B cell (primary cell): ENCODE data around the gene SLC4A5. TPM values are rescaled to one million over a fixed set of nuclear protein-coding genes. Genes with fewer than 3 reads are reported as not detected.

Source experiments
- ATAC-seq: fragments of 200-7000 bp; cut with Tn5 transposase; one replicate; pipeline ENCODE4 v1.10.0; 2021; ENCODE audit warnings: low read depth, mild to moderate bottlenecking, moderate number of reproducible peaks, moderate library complexity
- CTCF ChIA-PET: fragments of 350-600 bp; sonication (Branson Sonifier 250); formaldehyde crosslinking; loops from one replicate; lab custom pipeline; 2021; ENCODE audit warnings: antibody characterized with exemption, inconsistent platforms; lab: Charles Lee
- POLR2A ChIA-PET: fragments of 350-600 bp; sonication (Branson Sonifier 250); formaldehyde crosslinking; loops from one replicate; lab custom pipeline; 2021; ENCODE audit warnings: antibody characterized with exemption; lab: Charles Lee
- DNase-seq: peaks from one replicate; pipeline ENCODE4 v3.0.0; 2013
- H2AFZ ChIP-seq: 2 replicates; pipeline ENCODE4 v1.6.1; 2012; ENCODE audit warnings: mild to moderate bottlenecking, low read depth, low read length; ENCODE audit not compliant: insufficient read depth, poor library complexity, severe bottlenecking
- H3K27ac ChIP-seq, 2 donors: 1 replicate in 1 of 2; 2 replicates in 1 of 2; pipeline ENCODE4 v1.5.1; 2012 to 2013; ENCODE audit warnings: low read length in 2 of 2, mild to moderate bottlenecking in 2 of 2, moderate library complexity in 1 of 2
- H3K27me3 ChIP-seq, 4 experiments: fragments of 200-600 bp in 1 of 4; sonication (generic) in 1 of 4; replicated peaks in 1 of 4; 1 replicate in 2 of 4; 2 replicates in 2 of 4; pipeline versions ENCODE4 v1.6.1 to v1.7.0; 2013 to 2016; ENCODE audit warnings: low read length in 3 of 4, mild to moderate bottlenecking in 2 of 4, mixed read lengths in 1 of 4, moderate library complexity in 1 of 4; ENCODE audit not compliant: insufficient read depth in 4 of 4, control insufficient read depth in 3 of 4; ENCODE audit errors: control extremely low read depth in 1 of 4
- H3K36me3 ChIP-seq, 2 experiments: replicated peaks in 1 of 2; 1 replicate in 1 of 2; 2 replicates in 1 of 2; pipeline versions ENCODE4 v1.6.1 to v1.7.1; 2013; ENCODE audit warnings: low read length in 1 of 2; ENCODE audit not compliant: insufficient read depth in 2 of 2, control insufficient read depth in 1 of 2; ENCODE audit errors: control extremely low read depth in 1 of 2, extremely low read depth in 1 of 2
- H3K4me1 ChIP-seq, 2 donors: fragments of 200-600 bp in 1 of 2; sonication (generic) in 1 of 2; 1 replicate in 1 of 2; 2 replicates in 1 of 2; pipeline versions ENCODE4 v1.5.1 to v1.6.1; 2013 to 2017; ENCODE audit warnings: low read length in 2 of 2; ENCODE audit not compliant: control insufficient read depth in 2 of 2, insufficient read depth in 2 of 2
- H3K4me2 ChIP-seq: replicated peaks from 2 replicates; pipeline ENCODE3; 2012; ENCODE audit warnings: mild to moderate bottlenecking, low read depth, low read length; ENCODE audit not compliant: poor library complexity, severe bottlenecking
- H3K4me3 ChIP-seq, 5 experiments: fragments of 200-600 bp in 1 of 5; sonication (generic) in 1 of 5; 1 replicate in 3 of 5; 2 replicates in 2 of 5; pipeline versions ENCODE4 v1.5.1 to v1.7.0; 2011 to 2016; ENCODE audit warnings: low read length in 4 of 5, mild to moderate bottlenecking in 4 of 5, low read depth in 2 of 5, control low read depth in 1 of 5, moderate library complexity in 1 of 5; ENCODE audit not compliant: insufficient read depth in 1 of 5; ENCODE audit errors: control extremely low read depth in 1 of 5, extremely low read depth in 1 of 5
- H3K79me2 ChIP-seq: fragments of 200-600 bp; sonication (generic); one replicate; pipeline ENCODE4 v1.6.0; 2016; ENCODE audit warnings: low read length; ENCODE audit not compliant: control insufficient read depth, insufficient read depth
- H3K9ac ChIP-seq: fragments of 200-600 bp; sonication (generic); 2 replicates; pipeline ENCODE4 v1.6.1; 2017; ENCODE audit warnings: mild to moderate bottlenecking, low read length, moderate library complexity
- H3K9me3 ChIP-seq, 3 donors: one replicate each; pipeline versions ENCODE4 v1.6.1 to v1.7.1; 2013; ENCODE audit warnings: low read length in 2 of 3; ENCODE audit not compliant: control insufficient read depth in 2 of 3, insufficient read depth in 1 of 3; ENCODE audit errors: control extremely low read depth in 1 of 3
- H4K20me1 ChIP-seq: 2 replicates; pipeline ENCODE4 v1.6.0; 2012; ENCODE audit warnings: mild to moderate bottlenecking, low read length; ENCODE audit not compliant: insufficient read depth, control insufficient read depth, poor library complexity, severe bottlenecking
- H3K27ac Mint-ChIP-seq: one replicate; pipeline ENCODE4 v1.8.0; 2021; ENCODE audit warnings: mixed read lengths
- H3K27me3 Mint-ChIP-seq: one replicate; pipeline ENCODE4 v1.8.0; 2021; ENCODE audit warnings: mixed read lengths
- H3K4me1 Mint-ChIP-seq: one replicate; pipeline ENCODE4 v1.8.0; 2021; ENCODE audit warnings: mixed read lengths
- H3K4me3 Mint-ChIP-seq: one replicate; pipeline ENCODE4 v1.8.0; 2021; ENCODE audit warnings: mixed read lengths
- H3K9me3 Mint-ChIP-seq: one replicate; pipeline ENCODE4 v1.8.0; 2022; ENCODE audit warnings: mixed read lengths; ENCODE audit not compliant: insufficient read depth
- EZH2 ChIP-seq: IDR thresholded peaks from 2 replicates; pipeline ENCODE4 v1.6.1; 2012; ENCODE audit warnings: borderline replicate concordance, low read depth, mild to moderate bottlenecking, moderate library complexity, low read length; ENCODE audit not compliant: insufficient read depth, poor library complexity, severe bottlenecking
- WGBS: methylation state at CpG from one replicate; pipeline ENCODE4 v1.1.5; 2013; ENCODE audit warnings: missing lambda C conversion rate; ENCODE audit not compliant: insufficient coverage; 5-methylcytosine and 5-hydroxymethylcytosine counted together
- intact Hi-C: fragments of 100-400 bp; cut with micrococcal nuclease; formaldehyde crosslinking; loops from one replicate; pipeline ENCODE4 v1.10.0; 2022
- polyA plus RNA-seq: library from polyadenylated mRNA; depleted of rRNA; stranded (reverse); fragments of >200 nt; gene quantifications from 2 replicates; pipeline ENCODE4 v1.2.3, GENCODE V29; 2012
- total RNA-seq, 2 donors: library from RNA; stranded (reverse); fragments of 120-200 nt in 1 of 2; gene quantifications; 1 replicate in 1 of 2; 2 replicates in 1 of 2; pipeline versions ENCODE4 v1.2.3 to v1.2.4, GENCODE V29; 2013 to 2022
- TF ChIP-seq, protein P1 (sequence below): fragments of 200-600 bp; IDR thresholded peaks from one replicate; pipeline ENCODE4 v1.8.0; 2022; ENCODE audit warnings: antibody characterized with exemption, mild to moderate bottlenecking

Gene SLC4A5
- total and polyA plus RNA-seq, 2 donors (not counting 1 experiment from before 2014, with no cell fraction given), result 3.3 to 9.7 TPM

DNA sequence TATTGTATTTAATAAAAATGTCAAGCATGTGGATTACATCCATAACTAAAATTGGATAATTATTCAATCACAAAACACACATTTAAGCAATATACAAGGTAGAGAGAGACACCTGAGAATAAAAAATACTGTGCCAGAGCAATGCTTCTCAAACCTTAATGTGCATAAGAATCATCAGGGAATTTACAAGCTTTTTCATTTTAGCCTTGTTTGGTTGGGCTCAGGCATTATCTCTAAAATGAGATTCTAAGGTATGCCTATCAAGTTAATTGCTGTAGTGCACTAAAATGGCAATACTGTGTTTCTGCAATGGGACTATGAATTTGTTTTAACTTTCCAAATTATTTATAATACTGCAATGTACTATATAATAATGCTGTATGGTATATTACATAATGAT lies 165.5 kb downstream of the SLC4A5 start:
- Mint-ChIP-seq H3K27ac (peak overlapping the region; percentile 99), H3K4me1 (peaks cover 53% of the 10 kb centered on the region), H3K27me3 (no peaks in the 10 kb centered on the region), H3K9me3 (no peaks in the 10 kb centered on the region), H3K4me3 (peak overlapping the region; percentile 86)
- Histone ChIP-seq H3K4me1 (peaks cover 57 to 68% of the 10 kb centered on the region in 2 donors), H3K79me2 (peaks cover 62% of the 10 kb centered on the region), H3K36me3 (no peaks in the 10 kb centered on the region), H3K4me3 (peak overlapping the region; percentile 73 to 95 (median 82)), H3K27me3 (no peaks in the 10 kb centered on the region), H3K9ac (peak overlapping the region; percentile 98), H4K20me1 (peaks cover 58% of the 10 kb centered on the region), H3K4me2 (peak overlapping the region; percentile 82), H3K9me3 (peaks cover 0 to 13% (median 0%) of the 10 kb centered on the region in 3 donors), H3K27ac (peak overlapping the region; percentile 97 to 99), H2AFZ (no peak overlapping the region)
- TF ChIP-seq EZH2, result no peak
- TF ChIP-seq, protein P1, sequence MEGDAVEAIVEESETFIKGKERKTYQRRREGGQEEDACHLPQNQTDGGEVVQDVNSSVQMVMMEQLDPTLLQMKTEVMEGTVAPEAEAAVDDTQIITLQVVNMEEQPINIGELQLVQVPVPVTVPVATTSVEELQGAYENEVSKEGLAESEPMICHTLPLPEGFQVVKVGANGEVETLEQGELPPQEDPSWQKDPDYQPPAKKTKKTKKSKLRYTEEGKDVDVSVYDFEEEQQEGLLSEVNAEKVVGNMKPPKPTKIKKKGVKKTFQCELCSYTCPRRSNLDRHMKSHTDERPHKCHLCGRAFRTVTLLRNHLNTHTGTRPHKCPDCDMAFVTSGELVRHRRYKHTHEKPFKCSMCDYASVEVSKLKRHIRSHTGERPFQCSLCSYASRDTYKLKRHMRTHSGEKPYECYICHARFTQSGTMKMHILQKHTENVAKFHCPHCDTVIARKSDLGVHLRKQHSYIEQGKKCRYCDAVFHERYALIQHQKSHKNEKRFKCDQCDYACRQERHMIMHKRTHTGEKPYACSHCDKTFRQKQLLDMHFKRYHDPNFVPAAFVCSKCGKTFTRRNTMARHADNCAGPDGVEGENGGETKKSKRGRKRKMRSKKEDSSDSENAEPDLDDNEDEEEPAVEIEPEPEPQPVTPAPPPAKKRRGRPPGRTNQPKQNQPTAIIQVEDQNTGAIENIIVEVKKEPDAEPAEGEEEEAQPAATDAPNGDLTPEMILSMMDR, result no peak
- ChIA-PET CTCF (interaction anchor here (0.8 to 6.7 kb wide), 12 partner anchors 8 to 351 kb away, joined by 3 to 132 read pairs (median 8); partner anchors contain the start of genes BOLA3 and MTHFD2), POLR2A (interaction anchor here (1.0 to 6.5 kb wide), 10 partner anchors 21 to 441 kb away, joined by 3 to 120 read pairs (median 6); partner anchors contain the start of genes MTHFD2 and TPRKB)
- intact Hi-C loops, result loop anchor here (1.0 to 5.0 kb wide), 10 partner anchors 9 to 280 kb away; partner anchors contain the start of genes DGUOK, INO80B and WBP1
- DNase-seq, result no peak
- no peak for ATAC-seq

DNA sequence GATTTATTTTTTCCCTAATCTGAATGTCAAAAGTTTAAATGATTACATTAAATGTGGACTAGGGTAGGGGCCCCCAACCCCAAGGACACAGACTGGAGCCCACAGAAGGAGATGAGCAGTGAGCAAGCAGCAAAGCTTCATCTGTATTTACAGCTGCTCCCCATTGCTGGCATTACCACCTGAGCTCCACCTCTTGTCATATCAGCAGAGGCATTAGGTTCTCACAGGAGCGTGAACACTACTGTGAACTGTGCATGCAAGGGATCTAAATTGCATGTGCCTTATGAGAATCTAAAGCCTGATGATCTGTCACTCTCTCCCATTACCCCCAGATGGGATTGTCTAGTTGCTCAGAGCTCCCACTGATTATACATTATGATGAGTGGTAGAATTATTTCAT lies 168.3 kb downstream of the SLC4A5 start:
- H3K9me3 ChIP-seq, result peaks cover 0 to 13% (median 0%) of the 10 kb centered on the region in 3 donors
- peak overlapping the region; percentile 82 for H3K4me2 ChIP-seq
- no peaks in the 10 kb centered on the region for H3K27me3 Mint-ChIP-seq
- intact Hi-C loops, result loop anchor here (5.0 kb wide), 3 partner anchors 37 to 282 kb away; partner anchors contain the start of genes INO80B and WBP1
- peaks cover 47 to 50% of the 10 kb centered on the region in 2 donors for H3K4me1 ChIP-seq
- H3K4me3 ChIP-seq, result no peak overlapping the region
- no peak for ATAC-seq
- H3K9ac ChIP-seq, result no peak overlapping the region
- no peak overlapping the region for H3K27ac Mint-ChIP-seq
- H3K79me2 ChIP-seq, result peaks cover 88% of the 10 kb centered on the region
- ChIA-PET POLR2A (no interaction called here), CTCF (interaction anchor here (1.7 kb wide), 1 partner anchor 24 kb away, joined by 10 read pairs; the partner anchor contains the start of gene MTHFD2)
- H3K4me3 Mint-ChIP-seq, result peak overlapping the region; percentile 59
- H3K27me3 ChIP-seq, result no peaks in the 10 kb centered on the region
- peaks cover 83% of the 10 kb centered on the region for H4K20me1 ChIP-seq
- TF ChIP-seq EZH2, result no peak
- TF ChIP-seq, protein P1, result no peak
- H3K36me3 ChIP-seq, result peaks cover 1 to 19% of the 10 kb centered on the region in 2 experiments
- H3K27ac ChIP-seq, result peak overlapping the region in 1 of 2 donors; percentile 62
- WGBS, result no CpG with 5 or more reads among the region's 1 CpG
- H2AFZ ChIP-seq, result no peak overlapping the region
- no peak for DNase-seq
- H3K4me1 Mint-ChIP-seq, result peaks cover 45% of the 10 kb centered on the region
- H3K9me3 Mint-ChIP-seq, result no peaks in the 10 kb centered on the region
